HG02571 (cell line): ENCODE data around the gene GABRP.
"Not testable (repeated sequence)": the region's sequence is repeated elsewhere in the genome, so short reads cannot be mapped to it uniquely, and the experiment has no call there.

Experiments used
- ATAC-seq: cut with Tn5 transposase; IDR thresholded peaks from one replicate; pipeline ENCODE4 v1.9.1; 2021; ENCODE audit warnings: mild to moderate bottlenecking, moderate library complexity; ENCODE audit not compliant: unreplicated experiment

Gene GABRP

GRCh38 chr5:170754508-170754907 lies 29.0 kb upstream of the GABRP start:
- ATAC-seq: not testable (repeated sequence)

GRCh38 chr5:170755679-170756456 lies 27.7 kb upstream of the GABRP start:
- ATAC-seq: no peak

GRCh38 chr5:170756691-170757090 lies 26.8 kb upstream of the GABRP start:
- ATAC-seq: no peak

- peak; percentile 63 for ATAC-seq
These were observed 26.3 kb upstream of the GABRP start for GRCh38 chr5:170757182-170757601.

- ATAC-seq: no peak
These were observed 25.9 kb upstream of the GABRP start for GRCh38 chr5:170757669-170758068.

- ATAC-seq: no peak
These were observed 25.0 kb upstream of the GABRP start for GRCh38 chr5:170758481-170758880.

DNA sequence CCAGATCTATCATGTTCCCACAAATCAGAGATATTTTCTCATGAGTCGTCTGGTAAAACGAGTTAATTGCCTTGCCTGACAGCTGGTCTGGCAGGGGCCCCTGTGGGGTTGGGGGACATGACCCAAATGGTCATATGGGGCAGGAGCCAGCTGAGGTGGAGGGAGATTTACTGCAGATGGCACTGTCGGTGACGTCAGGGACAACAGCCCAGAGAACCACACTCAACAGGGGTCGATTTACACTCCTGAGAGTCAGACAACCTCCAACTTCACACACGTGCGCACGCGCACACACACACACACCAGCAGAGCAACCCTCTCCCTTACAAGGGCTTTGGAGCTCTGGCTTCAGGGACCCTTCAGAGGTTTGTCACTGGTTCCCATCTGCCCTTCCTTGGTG lies 23.4 kb upstream of the GABRP start:
- no peak for ATAC-seq

DNA sequence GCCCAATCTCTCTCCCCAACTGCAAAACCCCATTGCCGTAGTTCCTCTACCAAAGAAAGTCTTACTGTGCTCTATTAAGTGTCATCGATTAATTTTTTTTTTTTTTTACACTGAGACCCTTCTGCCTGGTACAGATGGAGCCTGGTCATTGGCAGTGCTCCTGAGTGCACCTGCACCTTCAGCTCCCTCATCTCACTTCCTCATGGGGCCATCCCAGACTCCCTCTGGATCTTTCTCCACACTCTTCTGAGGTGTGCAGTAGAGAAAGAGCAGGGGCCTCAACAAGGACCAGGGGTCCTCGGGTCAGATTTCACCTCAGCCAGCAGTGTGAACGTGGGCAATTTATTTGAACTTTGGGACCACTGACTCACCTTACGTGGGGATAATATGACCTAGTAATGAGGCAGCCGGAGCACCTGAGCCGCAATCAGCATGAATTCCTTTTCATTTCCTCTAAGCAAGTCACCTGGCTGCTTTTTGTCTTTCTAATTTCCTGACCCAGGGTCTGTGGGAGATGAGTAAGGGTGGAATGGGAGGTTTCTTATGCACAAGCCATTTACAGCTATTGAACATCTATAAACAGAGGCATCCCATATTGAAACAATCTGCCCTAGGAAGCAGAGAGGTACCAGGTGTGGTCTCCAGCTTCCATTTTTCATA lies 22.3 kb upstream of the GABRP start:
- ATAC-seq: no peak

- no peak for ATAC-seq
These were observed 21.8 kb upstream of the GABRP start for GRCh38 chr5:170761708-170762066.

DNA sequence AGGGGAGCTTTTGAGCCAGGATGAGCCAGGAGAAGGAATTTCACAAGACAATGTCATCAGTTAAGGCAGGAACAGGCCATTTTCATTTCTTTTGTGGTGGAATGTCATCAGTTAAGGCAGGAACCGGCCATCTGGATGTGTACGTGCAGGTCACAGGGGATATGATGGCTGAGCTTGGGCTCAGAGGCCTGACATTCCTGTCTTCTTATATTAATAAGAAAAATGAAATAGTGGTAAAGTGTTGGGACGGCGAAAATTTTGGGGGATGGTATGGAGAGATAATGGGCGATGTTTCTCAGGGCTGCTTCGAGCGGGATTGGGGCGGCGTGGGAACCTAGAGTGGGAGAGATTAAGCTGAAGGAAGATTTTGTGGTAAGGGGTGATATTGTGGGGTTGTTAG lies 21.2 kb upstream of the GABRP start:
- not testable (repeated sequence) for ATAC-seq

DNA sequence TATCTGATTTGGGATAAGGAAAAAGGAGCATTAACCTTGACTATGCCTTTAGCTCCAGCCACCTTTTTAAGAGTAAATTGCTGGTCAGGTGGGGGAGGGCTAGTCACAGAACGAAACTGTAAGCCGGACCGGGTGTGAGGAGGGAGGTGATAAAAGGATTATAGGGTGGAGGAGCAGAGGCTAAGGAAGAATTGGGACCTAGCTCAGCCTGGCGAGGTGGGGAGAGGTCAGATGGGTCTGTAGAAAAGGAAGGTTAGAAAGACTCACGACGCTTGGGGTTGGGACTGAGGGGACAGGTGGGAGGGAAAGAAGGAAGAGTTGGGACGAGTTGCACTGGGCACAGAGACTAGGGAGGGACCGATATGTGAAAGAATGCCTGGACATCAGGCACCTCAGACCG lies 17.7 kb upstream of the GABRP start:
- not testable (repeated sequence) for ATAC-seq

DNA sequence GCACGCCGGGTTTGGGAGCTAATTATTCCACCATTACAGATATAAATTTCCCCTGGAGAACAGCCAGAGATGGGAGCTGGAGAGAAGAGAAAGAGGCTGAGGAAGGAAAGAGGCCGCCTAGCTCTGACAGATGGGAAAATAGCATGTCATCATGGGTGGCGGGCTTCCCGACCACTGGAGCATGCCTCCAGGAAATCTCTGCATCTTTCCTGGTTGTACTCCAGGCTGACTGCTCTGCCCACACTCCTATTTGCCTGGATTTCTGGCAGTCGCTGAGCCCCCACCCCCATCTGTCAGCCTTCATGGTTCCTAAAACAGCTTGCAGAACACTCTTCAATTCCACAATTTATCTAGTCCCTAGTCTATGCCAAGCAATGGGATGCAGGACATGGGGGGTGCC lies 14.3 kb upstream of the GABRP start:
- ATAC-seq: no peak

- no peak for ATAC-seq
These were observed 13.6 kb upstream of the GABRP start for GRCh38 chr5:170769898-170770416.

GRCh38 chr5:170771496-170771895 lies 12.0 kb upstream of the GABRP start:
- ATAC-seq: no peak

DNA sequence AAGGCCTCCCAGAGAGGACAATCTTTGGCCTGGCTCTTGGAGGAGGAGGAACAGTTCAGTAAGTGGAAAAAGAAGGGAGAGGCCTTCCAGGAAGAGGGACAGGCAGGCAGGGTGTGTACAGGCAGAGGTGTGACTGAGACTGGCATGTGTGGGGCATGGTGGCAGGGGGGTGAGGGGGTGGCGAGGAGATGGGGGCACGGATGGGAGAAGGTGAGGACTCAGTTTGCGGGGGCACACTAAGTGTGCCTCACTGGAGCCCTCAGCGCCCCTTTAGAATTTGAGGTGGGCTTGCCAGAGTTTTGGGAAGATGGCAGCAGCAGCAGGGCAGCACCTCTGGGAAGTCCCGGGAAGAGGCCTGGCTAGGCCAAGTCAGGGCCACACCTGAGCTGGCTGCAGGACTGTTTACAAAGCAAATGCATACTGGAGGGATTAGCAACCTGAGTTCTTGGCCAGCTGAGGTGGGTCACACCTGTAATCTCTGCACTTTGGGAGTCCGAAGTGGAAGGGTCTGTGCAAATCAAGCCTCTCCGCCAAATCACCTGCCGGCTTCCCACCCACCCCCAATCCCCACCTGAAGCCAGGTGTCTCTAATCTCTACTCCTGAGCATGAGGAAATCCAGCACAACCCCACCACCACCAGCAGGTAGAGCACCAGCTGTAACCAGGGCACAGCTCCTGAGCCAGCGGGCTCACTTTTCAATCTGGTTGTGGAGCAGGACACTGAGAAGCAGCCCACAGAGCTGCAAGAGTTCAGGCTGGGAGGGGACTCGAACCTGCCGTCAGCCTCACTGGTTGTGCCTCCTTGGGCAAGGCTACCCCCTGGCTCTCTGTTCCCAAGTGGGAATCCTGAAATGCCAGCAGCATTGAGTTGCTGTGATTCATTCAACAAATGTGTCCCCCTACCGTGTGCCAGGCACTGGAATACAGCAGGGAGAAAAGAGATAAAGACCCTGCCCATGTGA lies 10.2 kb upstream of the GABRP start:
- no peak for ATAC-seq

GRCh38 chr5:170774831-170775230 lies 8.7 kb upstream of the GABRP start:
- ATAC-seq: no peak

- no peak for ATAC-seq
These were observed 1.6 kb upstream of the GABRP start for GRCh38 chr5:170781946-170782345.

GRCh38 chr5:170782438-170782837 lies 1.1 kb upstream of the GABRP start:
- no peak for ATAC-seq

GRCh38 chr5:170785416-170785815 lies 1.9 kb downstream of the GABRP start:
- no peak for ATAC-seq

- ATAC-seq: no peak
These were observed 3.7 kb downstream of the GABRP start for GRCh38 chr5:170787216-170787615.

GRCh38 chr5:170788626-170789304 lies 5.2 kb downstream of the GABRP start:
- no peak for ATAC-seq
